NT2/D1 (cell line): ENCODE measurements around the gene UFC1.

ENCODE experiments used
- DNase-seq: peaks from one replicate; pipeline ENCODE4 v3.0.0-alpha.2; 2011; ENCODE audit warnings: low read depth, low spot score
- H3K27me3 ChIP-seq: 2 replicates; pipeline ENCODE4 v1.6.0; 2011; ENCODE audit warnings: mild to moderate bottlenecking; ENCODE audit not compliant: insufficient read length, insufficient read depth
- H3K36me3 ChIP-seq: 2 replicates; pipeline ENCODE4 v1.6.1; 2011; ENCODE audit warnings: mild to moderate bottlenecking, low read length, mixed read lengths; ENCODE audit not compliant: insufficient read depth, insufficient read length
- H3K4me1 ChIP-seq: 2 replicates; pipeline ENCODE4 v1.5.1; 2011; ENCODE audit not compliant: insufficient read depth, insufficient read length
- H3K4me3 ChIP-seq: 2 replicates; pipeline ENCODE4 v1.5.1; 2011; ENCODE audit warnings: low read depth; ENCODE audit not compliant: insufficient read length
- H3K9ac ChIP-seq: 2 replicates; pipeline ENCODE4 v1.6.0; 2011; ENCODE audit warnings: low read depth; ENCODE audit not compliant: insufficient read length
- H3K9me3 ChIP-seq: 2 replicates; pipeline ENCODE4 v1.5.1; 2011; ENCODE audit warnings: mild to moderate bottlenecking, low read length; ENCODE audit not compliant: insufficient read depth
- SUZ12 ChIP-seq: IDR thresholded peaks from 2 replicates; pipeline ENCODE4 v1.6.1; 2011; ENCODE audit not compliant: insufficient read length, insufficient read depth; ENCODE audit errors: extremely low read depth
- YY1 ChIP-seq: IDR thresholded peaks from 2 replicates; pipeline ENCODE4 v1.6.1; 2011; ENCODE audit not compliant: insufficient read length, insufficient read depth
- ZNF274 ChIP-seq: IDR thresholded peaks from 2 replicates; pipeline ENCODE4 v1.6.1; 2011; ENCODE audit warnings: mild to moderate bottlenecking, low read depth, low read length

UFC1 gene

DNA sequence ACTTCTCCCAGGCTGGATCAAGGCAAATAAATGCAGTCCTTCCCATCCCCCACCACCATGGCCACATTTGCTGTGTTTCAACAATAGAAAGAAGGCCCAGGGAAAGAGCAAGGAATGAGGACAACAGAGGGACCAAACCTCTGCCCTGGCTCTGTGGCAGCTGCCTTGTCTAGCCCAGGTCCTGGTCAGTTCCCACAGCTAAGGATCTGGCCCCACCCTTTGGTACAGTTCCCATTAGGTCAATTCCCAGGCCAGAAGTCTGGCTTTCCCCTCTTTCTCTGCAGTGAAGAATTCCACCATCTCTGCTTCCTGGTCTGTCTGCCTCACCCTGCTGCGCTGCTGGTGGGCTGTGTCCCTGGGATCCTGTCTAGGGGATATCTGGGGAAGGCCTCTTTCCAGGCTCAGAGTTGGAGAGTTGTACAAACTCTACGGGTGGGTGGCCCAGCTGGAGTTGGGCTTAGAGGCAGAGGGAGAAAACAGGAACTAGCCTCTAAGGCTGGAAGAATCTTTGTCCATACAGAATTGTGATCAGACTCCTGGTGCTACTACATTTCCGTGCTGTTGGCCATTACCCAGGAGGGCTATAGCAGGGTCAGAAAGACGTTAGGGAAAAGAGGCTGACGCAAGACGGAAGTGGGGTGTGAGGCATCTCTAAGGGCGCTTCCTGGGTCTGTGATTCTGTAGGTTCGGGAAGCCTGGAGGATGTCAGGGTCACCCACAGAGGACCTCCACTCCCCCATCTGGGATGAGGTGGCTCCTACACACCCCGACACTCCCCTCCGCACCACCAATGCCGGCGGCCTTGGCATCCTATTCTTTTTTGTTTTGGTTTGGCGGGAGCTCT lies 47.4 kb downstream of the UFC1 start:
- H3K4me3 ChIP-seq, result peak overlapping the region; percentile 83

DNA sequence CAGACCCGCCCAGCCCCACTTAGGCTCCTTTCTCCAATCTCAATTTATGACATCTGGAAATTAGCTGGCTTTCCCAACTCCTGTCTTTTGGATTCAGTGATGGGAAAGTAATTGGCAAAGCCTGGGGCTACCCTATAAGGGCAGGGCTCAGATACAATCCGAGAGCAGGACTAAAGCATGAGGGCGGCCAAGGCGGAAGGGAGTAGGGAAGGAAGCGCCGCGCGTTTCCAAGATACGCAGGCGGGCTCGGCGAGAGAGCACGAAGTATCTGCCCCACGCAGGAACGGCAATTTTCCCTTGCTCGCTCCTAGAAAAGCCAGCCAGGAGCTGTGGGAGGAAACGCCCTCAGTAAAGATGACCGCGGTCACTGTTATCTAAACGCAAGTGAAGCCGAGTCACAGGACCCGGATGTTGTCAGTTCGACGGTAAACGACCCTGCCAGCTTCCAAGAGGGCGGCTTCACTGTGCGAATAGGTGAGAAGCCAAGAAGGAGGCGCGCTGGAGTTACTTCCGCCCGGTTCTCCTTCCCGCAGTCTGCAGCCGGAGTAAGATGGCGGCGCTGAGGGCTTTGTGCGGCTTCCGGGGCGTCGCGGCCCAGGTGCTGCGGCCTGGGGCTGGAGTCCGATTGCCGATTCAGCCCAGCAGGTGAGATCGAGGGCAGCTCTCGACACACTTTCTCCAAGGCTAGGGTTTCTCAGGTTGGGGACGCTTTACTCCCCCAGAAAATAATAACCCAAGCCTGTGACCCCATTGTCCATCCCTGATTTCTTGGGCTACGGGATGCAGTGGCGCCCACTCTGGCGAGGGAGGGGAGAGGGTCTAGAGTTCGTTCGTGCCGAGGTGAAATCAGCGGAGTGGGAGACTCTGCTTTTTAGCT lies 48.3 kb downstream of the UFC1 start, which contains the start of gene NDUFS2:
Gene NDUFS2, plus strand, starts transcription at position 532 of the 877 bp plus-strand sequence. Its CDS starts 19 bp downstream, at position 551.
- TF ChIP-seq ZNF274, result no peak
- peak; percentile 100 for TF ChIP-seq YY1
- TF ChIP-seq SUZ12, result no peak
- H3K4me3 ChIP-seq, result peak within 1 kb of the TSS; percentile 83
- H3K36me3 ChIP-seq, result peaks cover 39% of the 10 kb centered on the region
- H3K4me1 ChIP-seq, result peaks cover 36% of the 10 kb centered on the region
- peak; percentile 100 for DNase-seq
- no peaks in the 10 kb centered on the region for H3K27me3 ChIP-seq
- no peaks in the 10 kb centered on the region for H3K9me3 ChIP-seq
- H3K9ac ChIP-seq, result peak within 1 kb of the TSS; percentile 96

More for the DNA sequence above, 47.4 kb downstream of the UFC1 start:
- DNase-seq, result no peak
- H3K9ac ChIP-seq, result peak overlapping the region; percentile 96
- TF ChIP-seq SUZ12, result no peak
- TF ChIP-seq ZNF274, result no peak
- TF ChIP-seq YY1, result no peak
- no peaks in the 10 kb centered on the region for H3K9me3 ChIP-seq
- peaks cover 35% of the 10 kb centered on the region for H3K36me3 ChIP-seq
- no peaks in the 10 kb centered on the region for H3K27me3 ChIP-seq
- H3K4me1 ChIP-seq, result peaks cover 42% of the 10 kb centered on the region

DNA sequence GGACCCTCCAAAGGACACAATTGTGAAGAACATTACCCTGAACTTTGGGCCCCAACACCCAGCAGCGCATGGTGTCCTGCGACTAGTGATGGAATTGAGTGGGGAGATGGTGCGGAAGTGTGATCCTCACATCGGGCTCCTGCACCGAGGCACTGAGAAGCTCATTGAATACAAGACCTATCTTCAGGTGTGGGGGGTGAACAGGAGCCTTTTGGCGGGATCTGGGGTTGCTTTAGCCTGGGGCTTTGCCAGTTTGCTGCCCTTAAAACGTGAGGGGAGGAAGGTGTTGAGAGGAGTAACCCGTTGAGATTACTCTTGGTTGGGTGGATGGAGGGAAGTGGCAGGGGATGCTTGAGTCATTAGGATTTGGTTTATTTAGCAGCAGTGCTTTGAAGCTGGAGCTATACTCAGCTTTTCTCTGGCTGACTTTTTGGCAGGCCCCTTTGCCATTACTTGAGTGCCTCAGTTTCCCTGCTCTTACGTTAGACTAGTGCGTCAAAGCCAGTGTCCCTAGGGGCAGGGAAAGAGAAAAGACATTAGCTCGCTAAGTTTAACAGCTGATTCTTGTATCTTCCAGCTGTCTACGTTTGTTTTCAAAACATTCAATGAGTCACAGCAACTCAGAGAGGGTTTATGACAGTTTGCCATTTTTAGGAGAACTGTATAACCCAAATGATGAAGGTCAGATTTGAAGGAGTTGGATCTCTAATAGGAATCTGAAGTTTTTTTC lies 52.8 kb downstream of the UFC1 start:
- Histone ChIP-seq H3K4me3 (no peak overlapping the region), H3K9ac (no peak overlapping the region), H3K4me1 (peaks cover 8% of the 10 kb centered on the region), H3K9me3 (no peaks in the 10 kb centered on the region), H3K27me3 (no peaks in the 10 kb centered on the region), H3K36me3 (peaks cover 79% of the 10 kb centered on the region)
- no peak for DNase-seq
- TF ChIP-seq SUZ12 (no peak), YY1 (no peak), ZNF274 (no peak)

DNA sequence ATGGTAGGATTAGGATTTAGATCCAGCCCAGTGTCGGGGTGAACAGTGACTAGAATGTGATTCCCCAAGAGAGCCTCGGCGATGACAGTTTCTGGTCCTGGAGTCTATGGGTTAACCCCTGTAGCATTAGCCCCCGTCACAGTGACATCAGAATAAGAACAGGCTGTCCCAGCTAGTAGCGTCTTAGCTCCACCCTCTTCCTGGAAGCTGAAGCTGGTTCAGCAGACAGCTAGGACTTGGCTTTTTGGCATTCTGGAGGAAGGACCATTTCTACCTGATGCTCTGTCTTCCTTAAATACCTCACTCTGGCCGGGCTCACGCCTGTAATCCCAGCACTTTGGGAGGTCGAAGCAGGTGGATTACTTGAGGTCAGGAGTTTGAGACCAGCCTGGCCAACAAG lies 53.4 kb downstream of the UFC1 start:
- no peak for TF ChIP-seq YY1
- no peak for TF ChIP-seq ZNF274
- TF ChIP-seq SUZ12, result no peak
- H3K36me3 ChIP-seq, result peaks cover 85% of the 10 kb centered on the region

More for the DNA sequence above, 53.4 kb downstream of the UFC1 start:
- no peak overlapping the region for H3K9ac ChIP-seq
- no peak overlapping the region for H3K4me3 ChIP-seq
- no peak for DNase-seq
- peaks cover 4% of the 10 kb centered on the region for H3K4me1 ChIP-seq
- no peaks in the 10 kb centered on the region for H3K9me3 ChIP-seq
- no peaks in the 10 kb centered on the region for H3K27me3 ChIP-seq
